SK-N-SH treated with all-trans-retinoic acid at 6 μM for 48 hours (cell line): ENCODE data around the gene DNAH14.

Experiments
- ATAC-seq: fragments of 200-7000 bp; cut with Tn5 transposase; 3 replicates; pipeline ENCODE4 v1.9.1; 2020; ENCODE audit warnings: mild to moderate bottlenecking, moderate library complexity
- ARNTL ChIP-seq: fragments of 450-650 bp; formaldehyde crosslinking; IDR thresholded peaks from 2 replicates; pipeline ENCODE4 v1.5.0; 2020; ENCODE audit warnings: low read depth, mild to moderate bottlenecking, moderate library complexity, borderline replicate concordance
- BACH2 ChIP-seq: fragments of 250-450 bp; sonication (Bioruptor Pico); IDR thresholded peaks from 2 replicates; pipeline ENCODE4 v1.9.0; 2021; ENCODE audit warnings: mild to moderate bottlenecking, borderline replicate concordance
- CSDC2 ChIP-seq: fragments of 250-450 bp; sonication (Bioruptor Pico); IDR thresholded peaks from 2 replicates; pipeline ENCODE4 v1.5.0; 2020; ENCODE audit warnings: mild to moderate bottlenecking, moderate library complexity
- ESRRG ChIP-seq: fragments of 250-450 bp; sonication (Bioruptor Pico); IDR thresholded peaks from 2 replicates; pipeline ENCODE4 v1.6.1; 2021; ENCODE audit warnings: mild to moderate bottlenecking
- GLIS3 ChIP-seq: fragments of 250-450 bp; sonication (Bioruptor Pico); IDR thresholded peaks from 2 replicates; pipeline ENCODE4 v1.5.0; 2020; ENCODE audit warnings: mild to moderate bottlenecking, moderate library complexity
- ISL1 ChIP-seq: fragments of 250-450 bp; sonication (Bioruptor Pico); IDR thresholded peaks from 2 replicates; pipeline ENCODE4 v2.1.2; 2022; ENCODE audit warnings: mild to moderate bottlenecking, moderate library complexity
- OSR1 ChIP-seq: fragments of 250-450 bp; sonication (Bioruptor Pico); IDR thresholded peaks from 2 replicates; pipeline ENCODE4 v1.8.0; 2022; ENCODE audit warnings: moderate library complexity, mild to moderate bottlenecking, inconsistent platforms
- PATZ1 ChIP-seq: fragments of 250-450 bp; sonication (Bioruptor Pico); IDR thresholded peaks from 2 replicates; pipeline ENCODE4 v1.8.0; 2020; ENCODE audit warnings: mild to moderate bottlenecking, moderate library complexity, borderline replicate concordance
- PPARA ChIP-seq: fragments of 250-450 bp; sonication (Bioruptor Pico); IDR thresholded peaks from 2 replicates; pipeline ENCODE4 v1.5.0; 2020; ENCODE audit warnings: mild to moderate bottlenecking, borderline replicate concordance
- RARB ChIP-seq: fragments of 250-450 bp; sonication (Bioruptor Pico); IDR thresholded peaks from 2 replicates; pipeline ENCODE4 v1.8.0; 2021; ENCODE audit warnings: mild to moderate bottlenecking, moderate library complexity
- SNAI2 ChIP-seq: fragments of 250-450 bp; sonication (Bioruptor Pico); IDR thresholded peaks from 2 replicates; pipeline ENCODE4 v1.5.0; 2020; ENCODE audit warnings: mild to moderate bottlenecking, moderate library complexity
- TCF4 ChIP-seq: fragments of 250-450 bp; sonication (Bioruptor Pico); IDR thresholded peaks from 2 replicates; pipeline ENCODE4 v1.8.0; 2021; ENCODE audit warnings: mild to moderate bottlenecking, moderate library complexity, borderline replicate concordance
- TSHZ2 ChIP-seq: fragments of 250-450 bp; sonication (Bioruptor Pico); IDR thresholded peaks from 2 replicates; pipeline ENCODE4 v1.5.0; 2020; ENCODE audit warnings: mild to moderate bottlenecking, moderate library complexity
- ZC3H10 ChIP-seq: fragments of 250-450 bp; sonication (Bioruptor Pico); IDR thresholded peaks from 2 replicates; pipeline ENCODE4 v1.5.1; 2021; ENCODE audit warnings: mild to moderate bottlenecking, moderate library complexity
- ZFP3 ChIP-seq: fragments of 250-450 bp; sonication (Bioruptor Pico); IDR thresholded peaks from 2 replicates; pipeline ENCODE4 v1.5.0; 2020; ENCODE audit warnings: mild to moderate bottlenecking, moderate library complexity
- ZFP30 ChIP-seq: fragments of 450-650 bp; formaldehyde crosslinking; IDR thresholded peaks from 2 replicates; pipeline ENCODE4 v1.5.0; 2022; ENCODE audit warnings: mild to moderate bottlenecking, moderate library complexity
- ZNF565 ChIP-seq: fragments of 450-650 bp; formaldehyde crosslinking; conservative IDR thresholded peaks from 2 replicates; pipeline ENCODE4 v1.5.0; 2020; ENCODE audit warnings: low read depth, mild to moderate bottlenecking, moderate library complexity
- ZNF70 ChIP-seq: fragments of 450-650 bp; formaldehyde crosslinking; IDR thresholded peaks from 2 replicates; pipeline ENCODE4 v1.5.0; 2020; ENCODE audit warnings: mild to moderate bottlenecking, moderate library complexity
- TF ChIP-seq, protein P1 (sequence below): fragments of 250-450 bp; sonication (Bioruptor Pico); IDR thresholded peaks from 2 replicates; pipeline ENCODE4 v1.8.0; 2021; ENCODE audit warnings: low read depth, mild to moderate bottlenecking, moderate library complexity, borderline replicate concordance
- TF ChIP-seq, protein P2 (sequence below): fragments of 250-450 bp; sonication (Bioruptor Pico); IDR thresholded peaks from 2 replicates; pipeline ENCODE4 v1.5.1; 2021; ENCODE audit warnings: mild to moderate bottlenecking, moderate library complexity

The DNAH14 gene

GRCh38 chr1:225409051-225409450, 479.6 kb downstream of the DNAH14 start:
- ATAC-seq, result no peak
- TF ChIP-seq ZC3H10 (CRISPR knock-in tag) (no peak), PPARA (no peak), RARB (no peak), ZFP3 (no peak), TCF4 (CRISPR knock-in tag) (no peak), ARNTL (CRISPR knock-in tag) (no peak), ZFP30 (CRISPR knock-in tag) (no peak), GLIS3 (no peak), BACH2 (CRISPR knock-in tag) (no peak), SNAI2 (no peak), OSR1 (CRISPR knock-in tag) (no peak), CSDC2 (no peak), PATZ1 (no peak), ISL1 (CRISPR knock-in tag) (no peak)

- TF ChIP-seq RARB, result no peak
- no peak for TF ChIP-seq TSHZ2 (CRISPR knock-in tag)
- TF ChIP-seq ZFP30 (CRISPR knock-in tag), result no peak
- TF ChIP-seq ZNF70 (CRISPR knock-in tag), result no peak
- TF ChIP-seq OSR1 (CRISPR knock-in tag), result no peak
- TF ChIP-seq, protein P1, sequence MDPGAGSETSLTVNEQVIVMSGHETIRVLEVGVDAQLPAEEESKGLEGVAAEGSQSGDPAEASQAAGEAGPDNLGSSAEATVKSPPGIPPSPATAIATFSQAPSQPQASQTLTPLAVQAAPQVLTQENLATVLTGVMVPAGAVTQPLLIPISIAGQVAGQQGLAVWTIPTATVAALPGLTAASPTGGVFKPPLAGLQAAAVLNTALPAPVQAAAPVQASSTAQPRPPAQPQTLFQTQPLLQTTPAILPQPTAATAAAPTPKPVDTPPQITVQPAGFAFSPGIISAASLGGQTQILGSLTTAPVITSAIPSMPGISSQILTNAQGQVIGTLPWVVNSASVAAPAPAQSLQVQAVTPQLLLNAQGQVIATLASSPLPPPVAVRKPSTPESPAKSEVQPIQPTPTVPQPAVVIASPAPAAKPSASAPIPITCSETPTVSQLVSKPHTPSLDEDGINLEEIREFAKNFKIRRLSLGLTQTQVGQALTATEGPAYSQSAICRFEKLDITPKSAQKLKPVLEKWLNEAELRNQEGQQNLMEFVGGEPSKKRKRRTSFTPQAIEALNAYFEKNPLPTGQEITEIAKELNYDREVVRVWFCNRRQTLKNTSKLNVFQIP (CRISPR knock-in tag), result no peak
- TF ChIP-seq CSDC2, result no peak
These were observed 480.6 kb downstream of the DNAH14 start for GRCh38 chr1:225410036-225410435.

DNA sequence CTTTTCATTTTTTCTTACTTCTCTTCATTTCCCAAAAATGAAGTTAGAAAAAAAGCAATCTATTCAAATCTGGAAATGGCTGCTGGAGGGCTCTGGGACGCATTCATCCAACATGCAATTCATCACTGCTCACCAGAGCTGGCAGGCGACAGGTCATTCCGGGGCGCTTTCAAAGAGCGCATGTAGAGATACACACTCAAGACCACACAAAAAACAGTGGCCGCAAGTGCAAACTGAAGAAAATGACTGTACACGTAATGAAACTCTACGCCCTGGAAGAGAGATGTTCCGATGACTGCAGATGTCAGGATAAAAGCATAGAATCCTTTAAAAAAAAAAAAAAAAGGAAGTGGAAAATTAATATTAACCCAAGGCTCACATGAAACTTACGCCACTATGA, 482.8 kb downstream of the DNAH14 start:
- TF ChIP-seq OSR1 (CRISPR knock-in tag) (no peak), PPARA (no peak), GLIS3 (no peak), ZC3H10 (CRISPR knock-in tag) (no peak), ZNF565 (CRISPR knock-in tag) (no peak), PATZ1 (no peak), TCF4 (CRISPR knock-in tag) (no peak), BACH2 (CRISPR knock-in tag) (no peak), CSDC2 (no peak), ZNF70 (CRISPR knock-in tag) (no peak), ZFP30 (CRISPR knock-in tag) (no peak), ESRRG (CRISPR knock-in tag) (no peak), RARB (no peak), ISL1 (CRISPR knock-in tag) (no peak), TSHZ2 (CRISPR knock-in tag) (no peak)
- TF ChIP-seq, protein P1 (CRISPR knock-in tag), result no peak
- TF ChIP-seq, protein P2, sequence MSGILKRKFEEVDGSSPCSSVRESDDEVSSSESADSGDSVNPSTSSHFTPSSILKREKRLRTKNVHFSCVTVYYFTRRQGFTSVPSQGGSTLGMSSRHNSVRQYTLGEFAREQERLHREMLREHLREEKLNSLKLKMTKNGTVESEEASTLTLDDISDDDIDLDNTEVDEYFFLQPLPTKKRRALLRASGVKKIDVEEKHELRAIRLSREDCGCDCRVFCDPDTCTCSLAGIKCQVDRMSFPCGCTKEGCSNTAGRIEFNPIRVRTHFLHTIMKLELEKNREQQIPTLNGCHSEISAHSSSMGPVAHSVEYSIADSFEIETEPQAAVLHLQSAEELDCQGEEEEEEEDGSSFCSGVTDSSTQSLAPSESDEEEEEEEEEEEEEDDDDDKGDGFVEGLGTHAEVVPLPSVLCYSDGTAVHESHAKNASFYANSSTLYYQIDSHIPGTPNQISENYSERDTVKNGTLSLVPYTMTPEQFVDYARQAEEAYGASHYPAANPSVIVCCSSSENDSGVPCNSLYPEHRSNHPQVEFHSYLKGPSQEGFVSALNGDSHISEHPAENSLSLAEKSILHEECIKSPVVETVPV (CRISPR knock-in tag), result no peak
- TF ChIP-seq, all 23 proteins: peak for 0
- no peak for ATAC-seq

More at GRCh38 chr1:225410036-225410435, 480.6 kb downstream of the DNAH14 start:
- ATAC-seq, result no peak
